HK-2 (cell line): ENCODE results near the gene LIMA1.
"Not testable (repeated sequence)": the region's sequence is repeated elsewhere in the genome, so short reads cannot be mapped to it uniquely, and the experiment has no call there.

ENCODE experiments used
- DNase-seq: peaks from one replicate; pipeline ENCODE4 v3.0.0-alpha.2; 2018; ENCODE audit not compliant: unreplicated experiment

The LIMA1 gene

DNA sequence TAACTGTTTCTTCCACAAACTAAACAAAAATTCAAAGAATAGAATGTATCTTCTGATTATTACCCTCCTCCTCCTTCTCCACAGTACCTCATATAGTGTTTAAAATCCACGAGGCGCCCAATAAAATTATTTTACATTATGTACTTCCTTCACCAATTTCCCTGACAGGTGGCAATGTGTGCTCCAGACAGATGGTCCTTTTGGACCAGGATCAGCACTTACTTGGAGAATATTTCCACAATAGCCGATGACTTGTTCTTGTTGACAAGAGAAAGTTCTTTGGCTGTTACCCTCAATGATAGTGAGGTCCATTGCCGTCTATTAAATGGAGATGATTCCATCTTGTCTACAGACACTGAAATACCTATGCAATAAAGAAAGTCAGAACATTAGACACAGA lies 34.9 kb downstream of the LIMA1 start:
- DNase-seq, result no peak

DNA sequence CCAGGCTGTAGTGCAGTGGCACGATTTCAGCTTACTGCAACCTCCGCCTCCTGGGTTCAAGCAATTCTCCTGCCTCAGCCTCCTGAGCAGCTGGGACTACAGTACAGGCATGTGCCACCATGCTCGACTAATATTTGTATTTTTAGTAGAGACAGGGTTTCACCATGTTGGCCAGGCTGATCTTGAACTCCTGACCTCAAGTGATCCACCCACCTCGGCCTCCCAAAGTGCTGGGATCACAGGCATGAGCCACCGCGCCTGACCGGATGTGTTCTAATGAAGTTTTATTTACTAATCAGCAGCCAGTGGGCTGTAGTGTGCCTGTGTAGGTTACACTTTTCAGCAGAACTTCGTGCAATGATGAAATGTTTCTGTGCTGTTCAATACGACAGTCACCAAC lies 35.7 kb downstream of the LIMA1 start:
- DNase-seq, result not testable (repeated sequence)

DNA sequence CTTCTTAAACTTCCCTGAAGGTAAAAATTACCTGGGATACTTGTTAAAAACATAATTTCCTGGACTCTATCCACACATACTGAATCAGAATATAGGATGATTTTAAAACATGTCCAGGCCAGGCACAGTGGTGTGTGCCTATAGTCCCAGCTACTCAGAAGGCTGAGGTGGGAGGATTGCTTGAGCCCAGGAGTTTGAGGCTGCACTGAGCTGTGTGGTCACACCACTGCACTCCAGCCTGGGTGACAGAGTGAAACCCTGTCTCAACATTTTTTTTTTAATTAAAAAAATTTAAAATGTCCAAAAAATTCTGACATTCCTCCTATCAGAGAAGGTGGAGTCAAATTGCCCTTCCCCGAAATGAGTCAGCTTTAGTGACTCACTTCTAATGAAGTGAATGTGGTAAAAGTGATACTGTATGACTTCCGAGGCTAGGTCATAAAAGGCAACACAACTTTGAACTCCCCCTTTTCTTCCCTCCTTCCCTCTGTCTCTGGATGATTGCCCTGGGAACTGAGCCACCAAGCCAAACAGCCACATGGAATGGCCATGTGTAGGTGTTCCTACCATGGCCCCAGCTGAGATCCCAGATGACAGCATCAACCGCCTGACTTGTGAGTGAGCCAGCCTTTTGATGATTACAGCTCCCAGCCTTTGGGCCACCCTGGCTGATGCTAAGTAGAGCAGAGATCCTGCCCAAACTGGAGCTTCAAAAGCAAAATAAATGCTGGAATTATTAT lies 36.3 kb downstream of the LIMA1 start:
- peak; percentile 89 for DNase-seq

DNA sequence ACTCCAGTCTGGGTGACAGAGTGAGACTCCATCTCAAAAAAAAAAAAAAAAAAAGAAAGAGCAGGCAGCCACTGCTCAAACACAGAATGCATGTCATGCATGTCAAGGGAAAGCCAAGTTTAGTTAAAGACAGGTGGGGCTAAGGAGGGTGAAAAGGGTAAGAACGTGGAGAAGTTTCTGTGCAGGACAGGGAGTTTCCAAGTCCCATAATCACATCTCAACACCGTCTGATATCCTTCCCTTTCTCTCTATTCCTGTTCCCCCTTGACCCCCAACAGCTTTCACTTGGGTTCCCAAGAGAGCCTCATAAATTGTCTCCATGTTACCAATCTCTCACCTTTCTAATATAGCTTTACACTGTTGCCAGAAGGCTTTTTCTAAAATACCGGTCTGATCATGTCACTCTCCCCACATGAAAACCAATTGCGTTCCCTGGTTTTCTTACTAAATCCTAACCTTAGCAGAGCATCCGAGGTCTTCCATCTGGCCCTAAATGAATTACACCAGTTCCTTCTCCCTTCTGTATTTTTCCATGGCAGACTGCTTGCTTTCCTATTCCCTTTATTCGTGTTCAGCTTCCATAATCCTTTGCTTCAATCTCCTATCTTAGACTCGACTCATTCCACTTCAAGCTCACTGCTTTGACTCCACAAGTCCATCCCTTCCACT lies 37.0 kb downstream of the LIMA1 start:
- DNase-seq, result no peak

DNA sequence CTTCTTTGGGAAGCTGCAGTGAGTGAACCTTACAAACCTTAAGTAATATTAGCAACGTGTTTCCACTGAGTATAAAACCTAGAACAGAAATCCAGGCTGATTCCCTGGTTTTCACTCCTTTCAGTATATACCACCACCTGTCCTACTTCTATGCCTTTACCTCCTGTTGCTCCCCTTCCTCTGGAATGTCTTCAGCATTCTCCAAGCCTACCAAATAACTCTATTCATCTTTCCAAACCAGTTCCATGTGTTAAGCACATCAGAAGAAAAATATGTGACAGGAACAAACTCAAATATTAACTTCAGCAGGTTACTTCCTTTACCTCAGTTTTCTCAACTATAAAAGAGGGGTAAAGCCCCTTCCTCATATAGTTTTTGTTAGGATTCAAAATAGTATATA lies 39.8 kb downstream of the LIMA1 start:
- DNase-seq, result no peak

DNA sequence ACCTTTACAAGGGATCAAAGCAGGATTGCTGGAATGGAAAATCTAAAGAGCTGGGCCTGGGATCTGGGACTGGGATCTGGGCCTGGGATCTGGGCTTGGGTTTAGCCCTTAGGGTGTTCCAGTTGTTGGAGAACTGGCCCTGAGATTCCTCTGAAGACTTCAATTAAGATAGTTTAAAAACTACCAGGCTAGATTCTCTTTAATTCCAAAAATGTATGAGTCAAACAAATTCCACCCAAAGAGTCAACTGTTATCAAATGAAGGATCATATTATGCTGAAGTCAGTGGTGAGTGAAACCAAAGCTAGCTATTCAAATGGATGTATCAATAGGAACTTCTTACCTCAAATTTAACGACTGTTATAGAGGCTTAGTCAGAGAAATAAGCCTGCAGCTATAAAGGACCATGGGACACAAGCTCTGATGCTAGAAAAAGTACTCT lies 40.5 kb downstream of the LIMA1 start:
- no peak for DNase-seq

DNA sequence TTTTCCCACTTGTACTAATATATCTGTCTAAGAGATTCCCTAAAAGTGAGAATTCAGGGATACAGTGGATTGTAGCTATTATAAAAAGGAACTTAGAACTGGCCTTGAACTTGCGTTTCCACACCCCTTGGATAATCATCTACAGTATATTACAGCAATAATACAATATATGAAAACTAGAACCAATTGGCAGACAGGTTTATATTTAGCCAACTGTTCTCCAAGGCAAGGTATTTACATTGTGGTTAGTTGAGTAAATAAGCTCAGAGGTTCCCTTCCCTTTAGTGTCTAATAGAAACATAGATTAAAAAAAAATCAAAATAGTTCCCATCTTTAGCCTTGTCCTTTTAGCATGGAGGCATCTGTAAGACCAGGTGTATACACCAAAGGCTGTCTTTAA lies 42.1 kb downstream of the LIMA1 start:
- no peak for DNase-seq

DNA sequence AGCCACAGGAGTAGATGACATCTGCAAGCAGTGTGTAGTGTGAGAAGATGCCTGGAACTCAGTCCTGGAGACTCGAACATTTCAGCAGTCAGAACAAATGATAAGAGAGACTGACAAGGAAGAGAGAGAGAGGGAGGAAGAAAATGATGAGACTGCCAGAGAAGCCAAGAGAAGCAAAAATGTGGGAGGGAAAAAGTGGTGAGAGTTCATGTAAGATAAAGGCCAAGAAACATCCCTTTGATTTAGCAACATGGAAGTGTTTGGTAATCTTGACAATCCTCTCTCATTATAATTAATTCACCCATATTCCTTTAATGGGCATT lies 42.6 kb downstream of the LIMA1 start:
- no peak for DNase-seq

DNA sequence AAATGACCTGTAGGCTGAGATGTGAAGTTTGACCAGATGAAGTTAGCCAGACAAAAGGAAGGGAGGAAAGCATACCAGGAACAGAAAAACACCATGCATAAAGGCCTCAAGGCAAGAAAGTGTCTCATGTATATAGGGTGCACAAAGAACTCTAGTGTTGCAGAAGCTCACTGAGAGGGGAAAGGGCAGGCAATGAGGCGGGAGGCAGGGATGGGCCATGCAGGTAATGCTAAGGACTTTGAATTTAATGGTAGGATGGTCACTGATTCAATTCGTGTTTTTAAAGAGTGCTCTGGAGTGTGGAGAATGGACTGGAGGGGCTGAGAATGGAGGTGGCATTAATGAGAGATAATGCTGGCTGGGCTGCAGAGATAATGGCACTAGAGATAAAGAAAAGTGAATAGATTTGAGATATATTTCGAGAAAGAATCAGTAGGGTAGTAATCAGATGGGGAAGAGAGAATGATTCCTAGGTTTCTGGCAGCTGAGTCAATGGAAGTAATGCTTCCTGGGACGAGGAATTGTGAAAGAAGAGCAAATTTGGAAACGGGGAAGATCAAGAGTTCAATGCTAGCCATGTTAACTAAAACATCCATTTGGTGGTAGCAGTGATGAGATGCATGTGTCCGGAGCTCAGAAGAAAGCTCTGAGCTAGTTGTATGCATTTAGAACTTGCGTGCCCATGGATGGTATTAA lies 43.1 kb downstream of the LIMA1 start:
- no peak for DNase-seq

DNA sequence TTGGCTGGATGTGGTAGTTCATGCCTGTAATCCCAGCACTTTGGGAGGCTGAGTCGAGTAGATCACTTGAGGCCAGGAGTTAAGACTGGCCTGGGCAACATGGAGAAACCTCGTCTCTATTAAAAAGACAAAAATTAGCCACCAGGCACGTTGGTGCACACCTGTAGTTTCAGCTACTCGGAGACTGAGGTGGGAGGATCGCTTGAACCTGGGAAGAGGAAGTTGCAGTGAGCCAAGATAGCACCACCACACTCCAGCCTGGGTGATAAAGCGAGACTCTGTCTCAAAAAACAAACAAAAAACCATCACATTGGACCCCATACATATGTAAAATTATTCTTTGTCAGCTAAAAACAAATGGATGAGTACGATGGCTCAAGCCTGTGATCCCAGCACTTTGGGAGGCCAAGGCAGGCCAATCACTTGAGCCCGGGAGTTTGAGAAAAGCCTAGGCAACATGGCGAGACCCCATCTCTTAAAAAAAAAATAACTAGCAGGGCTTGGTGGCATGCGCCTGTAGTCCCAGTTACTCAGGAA lies 43.9 kb downstream of the LIMA1 start:
- no peak for DNase-seq

DNA sequence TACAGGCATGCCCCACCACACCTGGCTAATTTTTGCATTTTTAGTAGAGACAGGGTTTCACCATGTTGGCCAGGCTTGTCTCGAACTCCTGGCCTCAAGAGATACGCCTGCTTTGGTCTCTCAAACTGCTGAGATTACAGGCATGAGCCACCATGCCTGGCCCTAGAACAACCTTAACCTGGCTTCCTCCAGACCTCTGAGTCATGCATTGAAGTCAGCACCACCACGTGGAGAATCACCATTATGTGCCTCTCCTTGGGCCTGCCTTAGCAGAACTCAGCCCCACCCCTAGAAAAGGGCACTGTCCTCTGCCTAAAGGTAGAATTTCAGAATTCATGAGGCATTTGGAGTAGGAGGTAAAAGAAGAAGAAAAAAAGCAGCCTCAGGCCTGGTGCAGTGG lies 49.0 kb downstream of the LIMA1 start:
- DNase-seq, result no peak

DNA sequence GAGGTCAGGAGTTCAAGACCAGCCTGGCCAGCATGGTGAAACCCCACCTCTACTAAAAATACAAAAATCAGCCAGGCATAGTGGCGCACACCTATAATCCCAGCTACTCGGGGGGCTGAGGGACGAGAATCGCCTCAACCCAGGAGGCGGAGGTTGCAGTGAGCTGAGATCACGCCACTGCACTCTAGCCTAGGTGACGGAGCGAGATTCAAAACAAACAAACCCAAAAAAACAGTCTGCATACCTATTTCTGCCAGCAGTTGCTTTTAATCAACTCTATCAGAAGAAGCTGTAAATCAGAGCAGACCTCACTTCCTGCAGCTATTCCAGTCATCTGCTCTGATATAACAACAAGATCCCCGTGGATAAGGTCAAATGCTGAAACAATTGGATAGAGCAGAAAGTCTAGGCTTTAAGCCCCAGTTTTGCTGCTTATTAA lies 50.5 kb downstream of the LIMA1 start:
- DNase-seq, result no peak

DNA sequence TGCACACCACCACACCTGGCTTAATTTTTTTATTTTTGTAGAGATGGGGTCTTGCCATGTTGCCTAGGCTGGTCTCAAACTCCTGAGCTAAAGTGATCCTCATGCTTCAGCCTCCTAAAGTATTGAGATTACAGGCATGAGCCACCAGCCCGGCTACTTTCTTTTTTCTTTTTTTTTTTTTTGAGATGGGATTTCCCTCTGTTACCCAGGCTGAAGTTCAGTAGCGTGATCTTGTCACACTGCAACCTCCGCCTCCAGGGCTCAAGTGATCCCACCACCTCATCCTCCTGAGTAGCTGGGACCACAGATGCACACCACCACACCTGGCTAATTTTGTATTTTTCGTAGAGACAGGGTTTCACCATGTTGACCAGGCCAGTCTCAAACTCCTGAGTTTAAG lies 51.1 kb downstream of the LIMA1 start:
- DNase-seq, result no peak

DNA sequence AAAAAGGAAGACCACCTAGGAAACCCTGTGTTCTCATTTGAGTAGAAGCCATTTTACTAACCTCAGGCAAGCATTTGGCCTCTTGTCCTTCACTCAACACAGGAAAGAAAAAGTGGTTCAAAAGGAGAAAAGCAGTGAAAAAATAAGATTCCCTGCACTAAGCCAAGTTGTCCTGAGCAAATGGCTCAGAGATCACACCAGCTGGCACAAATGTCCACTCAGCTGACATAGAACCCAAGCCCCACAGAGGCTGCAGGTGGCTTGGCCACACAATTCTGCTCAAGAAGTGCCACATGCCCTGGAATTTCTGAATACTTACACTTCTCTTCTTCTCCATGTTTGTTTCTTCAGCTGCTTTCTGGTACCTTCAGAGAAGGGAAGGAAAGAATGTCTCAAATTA lies 52.0 kb downstream of the LIMA1 start:
- no peak for DNase-seq

DNA sequence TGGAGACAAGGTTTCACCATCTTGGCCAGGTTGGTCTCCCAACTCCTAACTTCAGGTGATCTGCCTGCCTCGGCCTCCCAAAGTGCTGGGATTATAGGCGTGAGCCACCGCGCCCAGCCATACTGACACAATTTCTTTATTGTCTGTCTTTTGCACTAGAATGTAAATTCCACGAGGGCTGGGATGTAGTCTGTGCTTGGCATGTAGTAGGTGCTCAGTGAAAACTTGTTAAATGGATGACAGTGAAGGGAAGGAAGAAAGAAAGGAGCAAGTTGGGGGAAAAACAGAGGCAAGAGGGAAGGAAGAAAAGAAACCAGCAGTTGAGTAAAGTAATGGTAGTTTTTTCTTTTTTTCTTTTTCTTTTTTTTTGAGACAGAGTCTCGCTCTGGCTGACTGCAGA lies 53.1 kb downstream of the LIMA1 start:
- DNase-seq, result no peak

DNA sequence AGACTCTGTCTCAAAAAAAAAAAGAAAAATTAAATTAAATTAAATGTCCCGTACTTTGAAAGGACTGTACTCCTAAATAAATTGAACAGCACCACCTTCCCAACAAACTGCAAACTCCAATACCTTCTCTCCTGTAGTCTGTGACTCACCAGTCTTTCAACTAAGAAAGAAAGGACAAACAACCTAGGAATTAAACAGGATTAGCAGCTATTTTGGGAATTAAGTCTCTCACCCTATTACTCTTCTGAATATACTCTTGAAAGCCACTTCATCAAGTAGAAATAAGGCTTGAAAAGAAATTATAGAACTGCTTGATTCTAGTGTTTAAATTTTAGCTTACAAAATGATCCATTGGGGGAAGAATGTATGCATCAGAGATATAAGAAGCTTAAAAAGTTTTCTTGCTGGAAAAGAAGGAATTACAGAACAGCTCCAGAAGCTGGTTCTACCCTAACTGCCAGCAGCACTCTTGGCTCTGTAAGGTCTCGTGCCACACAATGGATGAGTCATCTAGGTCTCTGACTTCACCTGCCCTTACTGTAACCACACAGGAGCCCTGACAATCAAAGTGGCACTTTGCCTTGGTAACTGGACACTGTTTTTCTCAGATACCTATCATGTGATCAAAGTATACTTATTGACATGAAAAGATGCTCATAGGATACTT lies 59.2 kb downstream of the LIMA1 start:
- DNase-seq, result peak; percentile 31

DNA sequence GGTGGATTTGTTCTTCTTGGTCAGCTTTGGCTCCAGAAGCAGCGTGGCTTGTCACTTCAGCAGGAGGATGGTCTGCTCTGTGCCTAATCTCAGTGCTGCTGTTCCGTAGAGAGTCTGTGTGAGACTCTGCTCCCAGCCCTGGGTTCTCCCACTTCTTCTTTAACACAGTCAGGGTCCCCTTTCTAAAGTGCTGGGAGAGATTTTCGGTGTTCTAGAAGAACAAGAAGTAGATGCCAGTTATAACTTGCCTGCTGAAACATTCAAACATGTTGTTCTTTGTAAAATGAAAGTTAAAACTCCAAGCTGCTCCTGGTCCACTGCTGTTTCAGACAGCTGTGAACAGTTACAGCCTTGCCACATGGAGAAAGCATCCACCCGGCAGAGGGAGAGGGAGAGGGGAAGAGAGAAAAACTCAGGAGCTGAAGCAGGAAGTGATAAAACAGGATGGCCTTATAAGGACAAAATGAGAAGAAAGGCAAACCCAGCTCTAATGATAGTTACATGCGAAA lies 61.0 kb downstream of the LIMA1 start:
- peak; percentile 55 for DNase-seq

DNA sequence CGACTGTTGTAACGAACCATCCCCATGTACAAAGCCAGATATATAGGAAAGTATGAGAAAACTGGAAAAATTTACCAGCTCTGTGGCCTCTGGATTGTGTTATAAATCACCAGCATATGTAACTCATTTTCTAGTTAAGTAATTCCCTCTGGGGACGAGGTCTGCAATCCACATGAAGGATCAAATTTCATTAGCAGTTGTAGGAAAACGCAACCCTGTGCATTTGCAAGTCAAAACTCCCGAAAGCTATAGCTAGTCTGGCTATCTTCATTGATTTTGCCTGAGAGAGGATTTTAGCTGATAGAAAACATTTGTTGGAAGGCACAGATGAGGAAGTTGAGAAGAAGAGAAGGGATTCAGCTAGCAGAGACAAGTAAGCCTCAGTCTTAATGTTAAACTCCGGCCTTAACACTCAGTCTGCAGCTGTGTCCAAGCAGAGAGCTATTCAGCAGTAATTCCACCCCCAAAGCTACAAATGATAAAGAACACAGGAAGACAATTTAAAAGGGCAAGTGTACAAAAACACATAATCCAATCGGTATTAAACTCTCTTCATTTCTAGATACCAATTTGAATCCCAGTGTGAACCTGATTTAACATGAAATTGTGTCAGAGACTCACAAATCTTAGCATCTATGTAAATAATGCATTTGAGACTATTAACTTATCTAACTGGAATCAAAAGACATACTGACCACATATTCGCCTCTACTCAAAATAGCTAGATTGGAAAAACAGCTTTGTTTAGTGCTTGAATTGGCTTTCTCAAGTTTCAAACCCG lies 61.9 kb downstream of the LIMA1 start:
- no peak for DNase-seq

DNA sequence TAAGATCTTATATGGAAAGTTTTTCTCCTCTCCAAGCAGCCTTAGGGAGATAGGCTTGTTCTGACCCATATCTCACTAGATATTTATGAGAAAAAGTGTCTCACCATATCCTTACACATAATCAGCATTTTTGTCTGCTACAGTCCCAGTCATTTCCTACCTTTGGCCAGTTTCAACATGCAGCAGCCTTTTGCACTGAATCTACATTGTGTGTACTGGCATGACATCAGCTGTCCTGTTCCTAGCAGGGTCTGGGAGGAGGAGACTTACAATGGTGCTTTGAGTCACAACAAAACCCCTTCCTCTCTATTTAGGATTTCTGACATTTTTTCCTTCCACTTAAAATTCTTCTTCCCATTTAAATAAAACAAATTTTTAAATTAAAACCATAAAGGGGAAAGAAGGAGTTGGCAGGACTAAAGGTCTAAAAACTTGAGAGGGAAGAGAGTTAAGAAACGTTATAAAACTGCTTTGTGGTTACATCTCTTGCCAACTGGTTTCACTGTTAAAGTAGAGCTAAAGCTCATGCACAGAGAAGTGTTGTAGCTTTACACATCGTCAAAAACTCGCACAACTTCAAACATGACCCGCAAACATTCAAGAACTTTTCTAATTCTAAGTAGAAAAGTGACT lies 62.8 kb downstream of the LIMA1 start:
- DNase-seq, result no peak

DNA sequence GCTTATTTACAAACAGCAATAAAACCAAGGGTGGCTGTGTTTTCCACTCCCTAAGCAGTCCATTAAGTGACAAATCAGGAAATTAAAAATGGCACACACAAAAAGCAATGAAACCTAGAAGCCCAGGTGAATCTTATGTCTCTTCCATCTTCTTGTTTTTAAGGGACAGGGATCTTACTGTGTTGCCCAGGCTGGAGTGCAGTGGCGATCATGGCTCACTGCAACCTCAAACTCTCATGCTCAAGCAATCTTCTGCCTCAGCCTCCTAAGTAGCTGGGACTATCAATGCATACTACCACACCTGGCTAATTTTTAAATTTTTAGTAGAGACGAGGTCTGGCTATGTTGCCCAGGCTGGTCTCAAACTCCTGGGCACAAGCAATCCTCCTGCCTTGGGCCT lies 63.8 kb downstream of the LIMA1 start:
- no peak for DNase-seq

DNA sequence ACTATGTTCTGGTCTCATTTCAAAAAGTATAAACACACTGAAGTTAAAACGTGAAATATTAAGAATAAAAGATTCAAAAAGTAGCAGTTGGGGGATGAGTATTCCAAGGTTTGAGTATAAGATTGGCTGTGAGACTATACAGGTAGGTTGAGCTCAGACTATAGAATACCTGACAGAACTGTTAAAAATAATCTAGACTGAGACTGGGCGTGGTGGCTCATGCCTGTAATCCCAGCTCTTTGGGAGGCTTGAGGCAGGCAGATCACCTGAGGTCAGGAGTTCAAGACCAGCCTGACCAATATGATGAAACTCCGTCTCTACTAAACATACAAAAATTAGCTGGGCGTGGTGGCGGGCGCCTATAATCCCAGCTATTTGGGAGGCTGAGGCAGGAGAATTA lies 64.3 kb downstream of the LIMA1 start:
- DNase-seq, result not testable (repeated sequence)
